ENCODE data around the gene GYS2.

Gene GYS2

GRCh38 chr12:21509768-21510167 is 94.9 kb downstream of the GYS2 start:
- H3K4me3 ChIP-seq (ENCODE audit: low read depth, low read length): no peak overlapping the region

- no peak overlapping the region for H3K4me3 ChIP-seq (ENCODE audit: low read depth, low read length)
Observed at GRCh38 chr12:21507849-21508248, 96.8 kb downstream of the GYS2 start.

DNA sequence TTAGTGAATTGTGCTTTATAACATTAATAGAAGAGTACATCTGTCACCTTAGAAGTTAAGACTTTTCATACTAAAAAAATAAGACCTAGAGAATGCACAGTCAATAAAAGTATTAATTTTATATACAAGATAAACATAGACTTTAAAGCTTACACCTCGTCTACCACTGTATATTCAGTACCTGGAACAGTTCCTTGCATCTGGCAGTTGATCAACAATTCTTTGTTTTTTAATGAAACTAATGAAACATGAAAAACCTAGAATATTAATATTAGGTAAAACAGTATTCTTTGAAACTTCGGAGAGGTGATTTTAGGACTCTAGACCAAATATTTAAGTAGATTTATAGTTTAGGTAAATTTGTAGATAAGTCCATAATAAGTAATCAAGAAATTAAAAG is 98.8 kb downstream of the GYS2 start:
- no peak overlapping the region for H3K4me3 ChIP-seq (ENCODE audit: low read depth, low read length)

- peak overlapping the region; percentile 88 for H3K4me3 ChIP-seq (ENCODE audit: low read depth, low read length)
Observed at GRCh38 chr12:21502872-21503271, 101.8 kb downstream of the GYS2 start.

DNA sequence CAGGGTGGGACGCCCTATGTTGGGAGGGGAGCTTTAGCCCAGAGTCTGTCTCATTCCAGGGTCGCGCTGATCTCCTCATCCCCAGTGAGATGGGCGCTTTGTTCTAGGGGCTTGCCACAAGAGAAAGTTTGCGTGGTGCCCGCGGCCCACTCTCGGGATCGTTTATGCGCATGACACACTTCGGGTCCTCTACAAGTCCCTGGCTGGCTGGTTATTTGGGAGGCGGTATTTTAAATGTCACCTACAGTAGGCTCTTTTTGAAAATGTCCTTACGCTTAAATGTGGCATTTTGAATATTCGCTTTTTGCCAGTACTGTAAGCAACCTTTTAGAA is 102.5 kb downstream of the GYS2 start:
- peak overlapping the region; percentile 88 for H3K4me3 ChIP-seq (ENCODE audit: low read depth, low read length)

DNA sequence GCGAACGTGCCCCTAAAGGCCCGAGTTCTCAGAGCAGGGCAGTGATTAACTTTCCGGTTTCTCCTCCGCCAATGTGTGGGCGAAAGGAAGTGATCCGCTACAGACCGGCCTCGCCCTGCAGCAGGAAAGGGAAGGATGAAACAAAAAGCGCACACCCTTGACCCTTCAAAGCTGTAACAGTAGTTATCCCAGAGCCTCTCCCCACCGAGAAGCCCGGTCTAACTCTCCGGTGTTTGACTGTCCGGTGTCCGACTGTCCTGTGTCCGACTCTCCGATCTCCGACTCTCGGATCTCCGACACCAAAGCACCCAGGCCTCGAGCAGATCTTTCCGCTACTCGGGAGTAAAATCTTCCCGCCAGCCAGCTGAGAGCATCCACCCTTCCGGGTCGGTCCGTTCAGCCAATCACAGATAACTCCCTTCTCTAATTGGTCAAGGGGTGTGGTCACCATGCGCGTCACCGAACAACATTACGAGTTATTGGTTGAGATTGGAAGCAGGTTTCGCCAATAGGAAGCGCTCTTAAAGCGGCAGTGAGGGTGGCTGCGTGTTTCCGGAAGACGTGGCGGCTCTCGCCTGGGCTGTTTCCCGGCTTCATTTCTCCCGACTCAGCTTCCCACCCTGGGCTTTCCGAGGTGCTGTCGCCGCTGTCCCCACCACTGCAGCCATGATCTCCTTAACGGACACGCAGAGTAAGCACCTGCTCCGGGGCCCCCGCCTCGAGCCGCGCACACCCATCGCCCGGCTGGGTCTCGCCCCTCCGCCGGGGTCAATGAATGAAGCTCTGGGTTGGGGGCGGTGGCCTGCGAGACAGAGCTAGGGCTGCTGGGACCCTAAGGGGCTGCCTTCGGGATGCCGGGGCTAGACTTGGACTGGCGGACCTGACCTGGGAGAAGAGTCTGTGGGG is 103.1 kb downstream of the GYS2 start, which contains the start of the genes GOLT1B and RECQL:
Gene GOLT1B, plus strand, starts transcription at position 532 of the 906 bp plus-strand sequence. Its CDS starts 135 bp downstream, at position 667.
Gene RECQL, minus strand, starts transcription at position 378 of the 906 bp plus-strand sequence. CDS start 2,065 bp downstream, outside the sequence.
- peak within 1 kb of the TSS; percentile 88 for H3K4me3 ChIP-seq (ENCODE audit: low read depth, low read length)

GRCh38 chr12:21500786-21501257 is 103.8 kb downstream of the GYS2 start:
- H3K4me3 ChIP-seq (ENCODE audit: low read depth, low read length): peak overlapping the region; percentile 88

- no peak overlapping the region for H3K4me3 ChIP-seq (ENCODE audit: low read depth, low read length)
Observed at GRCh38 chr12:21499765-21500164, 104.9 kb downstream of the GYS2 start.
